Dendritic cell treated with granulocyte-macrophage colony-stimulating factor and Interleukin-4, amounts not matched to agents 40 ng/mL and 50 ng/mL, for 4 days (primary cell): ENCODE results near the gene DDX28.
"Not testable (repeated sequence)": the region's sequence is repeated elsewhere in the genome, so short reads cannot be mapped to it uniquely, and the experiment has no call there.

Experiments used
- H3K27ac Mint-ChIP-seq: one replicate; pipeline ENCODE4 v1.8.0; 2022; ENCODE audit warnings: mild to moderate bottlenecking, mixed read lengths
- H3K27me3 Mint-ChIP-seq: one replicate; pipeline ENCODE4 v1.8.0; 2022; ENCODE audit warnings: mild to moderate bottlenecking, mixed read lengths
- H3K36me3 Mint-ChIP-seq: one replicate; pipeline ENCODE4 v1.8.0; 2022; ENCODE audit warnings: low read depth, mixed read lengths
- H3K4me1 Mint-ChIP-seq: one replicate; pipeline ENCODE4 v1.8.0; 2022; ENCODE audit warnings: low read depth, mixed read lengths
- H3K4me3 Mint-ChIP-seq: one replicate; pipeline ENCODE4 v1.8.0; 2022; ENCODE audit warnings: mild to moderate bottlenecking, moderate library complexity, mixed read lengths
- H3K9me3 Mint-ChIP-seq: one replicate; pipeline ENCODE4 v1.8.0; 2022; ENCODE audit warnings: mixed read lengths
- intact Hi-C: fragments of 100-400 bp; cut with micrococcal nuclease; formaldehyde crosslinking; loops from one replicate; pipeline ENCODE4 v1.15.0; 2022

Gene DDX28

DNA sequence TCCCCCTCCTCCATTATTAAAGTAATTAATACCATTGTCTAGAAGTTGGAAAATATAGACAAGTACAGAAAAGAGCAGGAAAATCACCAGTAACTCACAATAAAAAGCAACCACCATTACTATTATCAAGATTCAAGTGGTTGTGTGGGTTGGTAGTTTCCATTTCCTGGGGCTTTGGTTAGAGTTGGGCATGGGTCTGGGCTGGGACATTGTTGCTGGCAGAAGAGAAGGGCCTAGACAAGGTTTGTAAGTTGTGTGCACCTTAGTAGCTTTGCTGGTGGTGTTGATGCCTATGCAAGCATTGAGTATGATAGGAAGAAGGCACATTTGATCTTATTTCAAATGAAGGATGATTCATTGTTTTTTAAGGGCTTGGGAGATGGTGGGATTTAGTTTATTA is 36.8 kb upstream of the DDX28 start:
- Mint-ChIP-seq H3K9me3 (no peaks in the 10 kb centered on the region), H3K36me3 (peaks cover 79% of the 10 kb centered on the region), H3K4me1 (peaks cover 34% of the 10 kb centered on the region), H3K4me3 (no peak overlapping the region), H3K27ac (no peak overlapping the region), H3K27me3 (no peaks in the 10 kb centered on the region)
- intact Hi-C loops: loop anchor here (10.0 kb wide), 2 partner anchors 165 to 245 kb away; no protein-coding TSS in a partner anchor

DNA sequence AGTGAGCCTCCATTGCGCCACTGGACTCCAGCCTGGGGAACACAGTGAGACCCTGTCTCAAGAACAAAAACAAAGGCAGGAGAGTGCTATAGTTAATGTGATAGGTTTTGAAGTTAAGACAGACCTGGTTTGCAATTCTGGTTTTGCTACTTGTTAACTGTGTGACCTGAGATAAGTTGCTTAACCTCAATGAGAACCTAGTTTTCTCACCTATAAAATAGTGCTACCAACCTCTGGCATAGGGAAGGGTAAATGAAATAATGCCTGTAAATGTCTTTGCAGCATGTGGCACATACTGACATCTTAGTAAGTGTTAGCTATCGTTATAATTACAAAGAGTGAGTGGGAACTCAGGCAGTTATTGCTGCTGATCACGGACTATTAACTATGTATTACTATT is 32.4 kb upstream of the DDX28 start:
- peaks cover 86% of the 10 kb centered on the region for H3K36me3 Mint-ChIP-seq
- no peaks in the 10 kb centered on the region for H3K27me3 Mint-ChIP-seq
- no peaks in the 10 kb centered on the region for H3K9me3 Mint-ChIP-seq
- H3K27ac Mint-ChIP-seq: no peak overlapping the region
- no peak overlapping the region for H3K4me3 Mint-ChIP-seq
- peaks cover 8% of the 10 kb centered on the region for H3K4me1 Mint-ChIP-seq
- intact Hi-C loops: no loop called here

DNA sequence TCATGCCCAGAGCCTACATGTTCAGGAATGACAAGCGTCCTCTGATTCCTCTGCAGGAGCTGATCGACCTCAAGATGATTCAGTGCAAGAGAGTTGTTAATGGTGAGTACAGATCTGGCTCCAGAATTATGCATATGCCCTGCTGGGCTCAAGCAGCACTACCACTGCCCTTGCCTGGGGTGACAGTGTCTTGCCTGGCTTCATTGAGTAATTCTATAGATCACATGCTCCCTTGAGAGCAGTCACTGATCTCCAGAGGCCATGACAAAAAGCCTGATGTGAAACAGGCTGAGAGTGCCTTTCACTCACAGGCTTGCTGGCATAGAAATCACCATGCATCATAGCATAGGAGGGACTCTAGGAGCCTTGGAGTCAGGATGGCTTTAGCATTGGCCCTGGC is 26.4 kb upstream of the DDX28 start:
- peaks cover 91% of the 10 kb centered on the region for H3K36me3 Mint-ChIP-seq
- H3K27me3 Mint-ChIP-seq: no peaks in the 10 kb centered on the region
- no peak overlapping the region for H3K4me3 Mint-ChIP-seq
- peaks cover 10% of the 10 kb centered on the region for H3K4me1 Mint-ChIP-seq
- no peaks in the 10 kb centered on the region for H3K9me3 Mint-ChIP-seq
- intact Hi-C loops: no loop called here
- no peak overlapping the region for H3K27ac Mint-ChIP-seq

DNA sequence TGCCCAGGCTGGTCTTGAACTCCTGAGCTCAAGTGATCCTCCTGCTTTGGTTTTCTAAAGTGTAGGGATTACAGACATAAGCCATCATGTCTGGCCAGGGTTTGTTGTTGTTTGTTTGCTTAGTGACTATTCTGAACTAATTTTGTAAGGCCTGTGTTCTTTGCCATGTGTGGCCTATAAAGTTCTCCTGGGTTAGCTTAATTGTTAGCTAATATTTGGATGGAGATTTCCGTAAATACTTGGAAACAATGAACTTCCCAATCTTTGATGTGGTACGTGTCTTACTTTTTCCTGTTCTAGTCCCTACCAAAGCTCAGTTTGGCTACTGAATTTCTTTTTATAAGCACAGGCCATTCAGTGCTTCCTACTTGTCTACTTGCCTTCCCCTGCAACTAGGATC is 25.0 kb upstream of the DDX28 start:
- H3K36me3 Mint-ChIP-seq: peaks cover 85% of the 10 kb centered on the region
- H3K9me3 Mint-ChIP-seq: no peaks in the 10 kb centered on the region
- H3K27ac Mint-ChIP-seq: no peak overlapping the region
- no peaks in the 10 kb centered on the region for H3K27me3 Mint-ChIP-seq
- no peak overlapping the region for H3K4me3 Mint-ChIP-seq
- intact Hi-C loops: no loop called here
- peaks cover 19% of the 10 kb centered on the region for H3K4me1 Mint-ChIP-seq

DNA sequence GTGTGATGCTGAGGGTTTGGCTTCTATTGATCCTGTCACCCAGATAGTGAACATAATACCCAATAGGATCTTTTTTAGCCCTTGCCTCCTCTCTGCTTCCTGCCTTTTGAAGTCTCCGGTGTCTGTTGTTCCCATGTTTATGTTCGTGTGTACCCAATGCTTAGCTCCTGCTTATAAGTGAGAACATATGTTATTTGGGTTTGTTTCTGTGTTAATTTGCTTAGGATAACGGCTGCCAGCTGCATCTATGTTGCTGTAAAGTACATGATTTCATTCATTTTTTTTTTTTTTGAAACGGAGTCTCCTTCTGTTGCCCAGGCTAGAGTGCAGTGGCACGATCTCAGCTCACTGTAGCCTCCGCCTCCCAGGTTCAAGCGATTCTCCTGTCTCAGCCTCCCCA is 23.1 kb upstream of the DDX28 start:
- intact Hi-C loops: no loop called here
- Mint-ChIP-seq H3K4me1 (peaks cover 27% of the 10 kb centered on the region), H3K9me3 (no peaks in the 10 kb centered on the region), H3K27ac (no peak overlapping the region), H3K27me3 (no peaks in the 10 kb centered on the region), H3K36me3 (peaks cover 69% of the 10 kb centered on the region), H3K4me3 (no peak overlapping the region)

DNA sequence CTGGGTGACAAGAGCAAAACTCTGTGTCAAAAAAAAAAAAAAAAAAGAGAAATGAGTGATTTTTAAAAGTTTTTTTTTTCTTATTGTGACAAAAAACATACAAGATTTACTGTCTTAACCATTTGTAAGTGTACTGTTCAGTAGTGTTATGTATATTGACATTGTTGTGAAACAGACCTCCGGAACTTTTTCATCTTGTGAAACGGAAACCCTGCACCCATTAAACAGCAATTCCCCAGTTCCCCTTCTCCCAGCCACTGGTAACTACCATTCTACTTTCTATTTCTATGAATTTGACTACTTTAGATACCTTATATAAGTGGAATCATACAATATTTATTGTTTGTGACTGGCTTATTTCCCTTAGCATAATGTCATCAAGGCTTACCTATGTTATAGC is 18.8 kb upstream of the DDX28 start:
- Mint-ChIP-seq H3K9me3 (no peaks in the 10 kb centered on the region), H3K27me3 (no peaks in the 10 kb centered on the region), H3K4me3 (no peak overlapping the region), H3K36me3 (peaks cover 47% of the 10 kb centered on the region), H3K4me1 (peaks cover 50% of the 10 kb centered on the region), H3K27ac (peak overlapping the region; percentile 62)
- intact Hi-C loops: loop anchor here (5.0 kb wide), 1 partner anchor 369 kb away; no protein-coding TSS in a partner anchor

DNA sequence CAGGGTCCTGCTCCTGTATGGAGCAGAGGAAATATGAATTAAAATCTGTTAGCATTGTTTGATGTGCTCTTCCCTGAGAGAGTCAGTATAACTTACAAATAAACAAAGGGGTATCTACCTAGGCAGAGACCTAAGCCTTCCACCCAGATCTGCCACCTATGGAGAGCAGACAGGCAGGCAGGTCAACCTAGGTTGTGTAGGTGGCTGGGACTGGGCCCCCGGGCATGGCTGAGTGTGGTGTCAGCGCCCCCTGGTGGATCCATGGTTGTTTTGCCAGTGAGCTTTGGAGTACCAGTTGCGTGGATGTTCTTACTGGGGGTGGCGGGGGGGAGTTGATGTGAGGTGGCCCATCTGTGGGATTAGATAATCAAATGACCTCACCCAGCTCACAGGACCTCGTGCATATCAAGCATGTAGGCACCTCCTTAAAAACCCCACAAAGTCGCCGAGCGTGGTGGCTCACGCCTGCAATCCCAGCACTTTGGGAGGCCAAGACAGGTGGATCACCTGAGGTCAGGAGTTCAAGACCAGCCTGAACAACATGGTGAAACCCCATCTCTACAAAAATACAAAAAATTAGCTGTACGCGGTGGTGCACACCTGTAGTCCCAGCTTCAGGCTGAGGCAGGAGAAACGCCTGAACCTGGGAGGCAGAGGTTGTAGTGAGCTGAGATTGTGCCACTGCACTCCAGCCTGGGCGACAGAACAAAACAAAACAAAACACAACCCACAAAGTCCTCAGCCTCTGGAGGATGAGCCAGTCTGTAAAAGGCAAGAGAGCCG is 17.7 kb upstream of the DDX28 start:
- intact Hi-C loops: loop anchor here (1.0 to 5.0 kb wide), 2 partner anchors 47 to 368 kb away; no protein-coding TSS in a partner anchor
- H3K27me3 Mint-ChIP-seq: no peaks in the 10 kb centered on the region
- H3K36me3 Mint-ChIP-seq: peaks cover 40% of the 10 kb centered on the region
- H3K4me3 Mint-ChIP-seq: no peak overlapping the region
- H3K4me1 Mint-ChIP-seq: peaks cover 53% of the 10 kb centered on the region
- H3K9me3 Mint-ChIP-seq: no peaks in the 10 kb centered on the region
- peak overlapping the region; percentile 62 for H3K27ac Mint-ChIP-seq

DNA sequence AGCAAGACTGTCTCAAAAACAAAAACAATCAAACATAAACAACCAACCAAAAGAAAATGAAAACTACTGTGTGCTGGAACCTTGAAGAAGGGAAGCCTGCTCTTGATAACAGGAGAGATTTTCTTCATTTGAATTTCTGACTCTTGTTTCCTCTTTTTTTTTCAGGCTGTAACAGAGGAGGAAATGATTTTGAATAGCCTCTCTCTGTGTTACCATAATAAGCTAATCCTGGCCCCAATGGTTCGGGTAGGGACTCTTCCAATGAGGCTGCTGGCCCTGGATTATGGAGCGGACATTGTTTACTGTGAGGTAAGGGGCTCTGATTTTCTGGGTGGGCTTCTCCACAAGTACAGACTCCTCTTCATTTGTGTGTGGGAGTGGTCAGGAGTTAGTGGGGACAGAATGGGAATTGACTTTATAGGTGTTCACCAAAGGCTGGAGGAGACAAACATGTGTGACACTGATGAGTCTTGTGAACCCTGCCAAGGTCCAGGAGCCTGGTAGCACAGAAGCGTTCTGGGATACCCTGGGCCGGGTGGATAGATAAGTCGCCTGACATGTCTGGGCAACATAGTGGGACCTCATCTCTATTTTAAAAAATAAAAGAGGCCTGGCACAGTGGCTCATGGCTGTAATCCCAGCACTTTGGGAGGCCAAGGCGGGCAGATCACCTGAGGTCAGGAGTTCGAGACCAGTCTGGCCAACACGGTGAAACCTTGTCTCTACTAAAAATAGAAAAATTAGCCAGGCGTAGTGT is 15.0 kb upstream of the DDX28 start:
- no peaks in the 10 kb centered on the region for H3K27me3 Mint-ChIP-seq
- peaks cover 31% of the 10 kb centered on the region for H3K36me3 Mint-ChIP-seq
- H3K9me3 Mint-ChIP-seq: no peaks in the 10 kb centered on the region
- intact Hi-C loops: loop anchor here (5.0 kb wide), 1 partner anchor 101 kb away; the partner anchor contains the start of gene PSMB10
- H3K4me1 Mint-ChIP-seq: peaks cover 45% of the 10 kb centered on the region
- peak overlapping the region; percentile 88 for H3K27ac Mint-ChIP-seq
- H3K4me3 Mint-ChIP-seq: peak overlapping the region; percentile 61

DNA sequence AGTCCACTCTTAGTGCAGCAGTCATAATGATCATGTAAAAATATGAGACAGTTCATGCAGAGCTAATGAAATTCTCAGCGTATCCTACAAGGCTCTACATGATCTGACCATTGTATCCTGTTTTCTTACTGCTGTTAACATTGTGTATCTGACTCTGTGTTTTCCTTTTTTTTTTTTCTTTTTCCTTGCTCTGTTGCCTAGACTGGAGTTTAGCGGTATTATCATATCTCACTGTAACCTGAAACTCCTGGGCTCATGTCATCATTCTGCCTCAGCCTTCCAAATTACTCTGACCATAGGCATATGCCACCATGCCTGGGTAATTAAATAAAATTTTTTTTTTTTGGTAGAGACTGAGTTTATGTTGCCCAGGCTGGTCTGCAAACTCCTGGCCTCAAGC is 12.2 kb upstream of the DDX28 start:
- H3K4me3 Mint-ChIP-seq: no peak overlapping the region
- no peak overlapping the region for H3K27ac Mint-ChIP-seq
- no peaks in the 10 kb centered on the region for H3K27me3 Mint-ChIP-seq
- intact Hi-C loops: loop anchor here (5.0 kb wide), 1 partner anchor 98 kb away; the partner anchor contains the start of gene PSMB10
- peaks cover 38% of the 10 kb centered on the region for H3K4me1 Mint-ChIP-seq
- no peaks in the 10 kb centered on the region for H3K9me3 Mint-ChIP-seq
- H3K36me3 Mint-ChIP-seq: peaks cover 44% of the 10 kb centered on the region

DNA sequence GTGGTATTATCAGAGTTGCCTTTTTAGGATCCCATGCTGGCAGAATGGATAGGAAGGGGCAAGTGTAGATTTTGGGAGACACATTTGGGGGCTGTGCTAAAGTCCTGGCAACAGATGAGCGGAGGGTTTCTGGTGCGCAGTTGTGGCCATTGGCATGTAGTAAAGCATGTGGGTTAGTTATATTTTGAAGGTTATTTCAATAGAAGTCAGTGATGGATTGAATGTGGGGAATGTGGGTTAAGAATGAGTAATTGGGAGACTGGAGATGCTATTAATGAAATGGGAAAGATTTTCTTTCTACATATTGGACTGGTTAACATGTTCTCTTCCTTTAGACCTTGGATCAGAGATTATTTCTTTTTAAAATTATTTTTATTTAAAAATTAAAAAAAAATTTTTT is 10.1 kb upstream of the DDX28 start:
- no peaks in the 10 kb centered on the region for H3K27me3 Mint-ChIP-seq
- H3K4me1 Mint-ChIP-seq: peaks cover 21% of the 10 kb centered on the region
- intact Hi-C loops: no loop called here
- no peaks in the 10 kb centered on the region for H3K9me3 Mint-ChIP-seq
- no peak overlapping the region for H3K4me3 Mint-ChIP-seq
- H3K27ac Mint-ChIP-seq: no peak overlapping the region
- H3K36me3 Mint-ChIP-seq: peaks cover 39% of the 10 kb centered on the region

DNA sequence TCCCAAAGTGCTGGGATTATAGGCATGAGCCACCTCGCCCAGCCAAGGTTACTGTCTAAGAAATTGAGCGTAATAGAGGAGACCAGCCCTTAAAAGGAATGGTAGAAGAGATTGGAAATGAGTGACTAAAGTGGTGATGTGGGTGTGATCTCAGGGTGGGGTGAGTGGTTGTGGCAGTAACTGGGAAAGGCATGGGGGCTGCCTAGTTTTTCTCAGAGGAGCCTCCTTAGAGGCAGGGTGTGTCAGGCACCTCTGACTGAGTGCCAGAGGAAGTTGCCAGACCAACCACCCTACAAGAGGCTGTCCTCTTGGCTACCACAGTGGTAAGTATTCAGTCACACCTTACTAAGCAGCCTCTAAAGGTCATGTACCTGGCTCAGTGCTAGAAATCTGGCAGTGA is 8.9 kb upstream of the DDX28 start:
- Mint-ChIP-seq H3K9me3 (no peaks in the 10 kb centered on the region), H3K4me3 (no peak overlapping the region), H3K27ac (no peak overlapping the region), H3K36me3 (peaks cover 50% of the 10 kb centered on the region), H3K27me3 (no peaks in the 10 kb centered on the region), H3K4me1 (peaks cover 11% of the 10 kb centered on the region)
- intact Hi-C loops: no loop called here

DNA sequence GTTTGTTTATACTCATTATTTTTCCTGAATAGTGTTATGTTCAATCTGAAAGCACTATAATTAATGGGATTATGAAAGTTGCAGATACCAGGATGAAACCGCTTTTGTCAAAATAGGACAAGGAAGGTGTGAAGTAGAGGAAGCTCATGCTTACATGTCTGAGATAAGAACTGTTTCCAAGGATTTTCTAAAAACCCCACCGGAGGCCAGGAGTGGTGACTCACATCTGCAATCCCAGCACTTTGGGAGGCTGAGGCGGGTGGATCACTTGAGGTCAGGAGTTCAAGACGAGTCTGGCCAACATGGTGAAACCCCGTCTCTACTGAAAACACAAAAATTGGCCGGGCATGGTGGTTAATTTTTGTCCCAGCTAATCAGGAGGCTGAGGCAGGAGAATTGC is 7.1 kb upstream of the DDX28 start:
- H3K36me3 Mint-ChIP-seq: peaks cover 53% of the 10 kb centered on the region
- H3K27ac Mint-ChIP-seq, H3K4me3 Mint-ChIP-seq, intact Hi-C loops, H3K27me3 Mint-ChIP-seq, H3K9me3 Mint-ChIP-seq, H3K4me1 Mint-ChIP-seq: not testable (repeated sequence)

DNA sequence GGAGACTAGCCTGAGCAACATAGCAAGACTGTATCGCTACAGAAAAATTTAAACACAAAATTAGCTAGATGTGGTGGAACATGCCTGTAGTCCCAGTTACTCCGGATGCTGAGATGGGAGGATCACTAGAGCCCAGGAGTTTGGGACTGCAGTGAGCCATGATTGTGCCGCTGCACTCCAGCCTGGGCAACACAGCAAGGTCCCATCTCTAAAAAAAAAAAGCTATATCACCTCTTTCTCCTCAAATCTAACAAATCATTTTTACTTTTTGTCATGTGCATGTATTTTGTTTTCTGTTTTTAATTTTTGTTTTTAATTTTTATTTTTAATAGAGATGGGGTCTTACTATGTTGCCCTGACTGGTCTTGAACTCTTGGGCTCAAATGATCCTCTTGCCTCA is 6.0 kb upstream of the DDX28 start:
- no peaks in the 10 kb centered on the region for H3K27me3 Mint-ChIP-seq
- H3K4me3 Mint-ChIP-seq: no peak overlapping the region
- no peak overlapping the region for H3K27ac Mint-ChIP-seq
- peaks cover 12% of the 10 kb centered on the region for H3K4me1 Mint-ChIP-seq
- intact Hi-C loops: no loop called here
- H3K36me3 Mint-ChIP-seq: peaks cover 51% of the 10 kb centered on the region
- H3K9me3 Mint-ChIP-seq: no peaks in the 10 kb centered on the region

DNA sequence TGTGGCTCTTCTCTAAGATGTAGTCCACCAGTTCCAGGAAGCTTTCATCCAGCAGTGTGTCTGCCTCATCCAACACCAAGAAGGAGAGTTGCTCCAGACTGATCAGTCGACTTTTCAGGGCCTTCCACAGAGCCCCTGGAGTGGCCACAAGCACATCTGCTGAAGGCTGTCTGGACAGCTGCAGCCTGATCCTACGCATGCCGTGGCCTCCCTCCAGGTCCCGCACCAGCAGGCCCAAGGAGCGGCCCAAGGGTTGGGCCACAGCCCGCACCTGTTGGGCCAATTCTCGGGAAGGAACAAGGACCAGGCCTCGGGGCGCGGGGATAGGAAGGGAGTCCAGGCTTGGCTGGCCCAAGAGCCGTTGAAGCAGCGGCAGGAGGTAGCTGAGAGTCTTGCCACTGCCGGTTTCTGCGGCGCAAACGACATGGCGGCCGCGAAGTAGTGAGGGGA is 729 bp downstream of the DDX28 start:
- H3K36me3 Mint-ChIP-seq: peaks cover 50% of the 10 kb centered on the region
- H3K27me3 Mint-ChIP-seq: no peaks in the 10 kb centered on the region
- H3K4me3 Mint-ChIP-seq: peak overlapping the region; percentile 90
- no peaks in the 10 kb centered on the region for H3K9me3 Mint-ChIP-seq
- H3K4me1 Mint-ChIP-seq: peaks cover 27% of the 10 kb centered on the region
- intact Hi-C loops: loop anchor here (2.0 kb wide), 1 partner anchor 22 kb away; no protein-coding TSS in a partner anchor
- peak overlapping the region; percentile 92 for H3K27ac Mint-ChIP-seq
